ENCODE data around the gene MPL. TPM values are rescaled to one million over a fixed set of nuclear protein-coding genes. Genes with fewer than 3 reads are reported as not detected.

MPL gene
- total and polyA plus RNA-seq, 2 of the 13 experiments (the other 11 are each of a cell fraction or from before 2014, with no cell fraction given): not detected

GRCh38 chr1:43348343-43348808 lies 10.8 kb downstream of the MPL start (continued):
- no peak for TF ChIP-seq ZNF281 (CRISPR knock-in tag; IDR thresholded peaks at IDR 0.05; ENCODE audit: borderline replicate concordance)
- TF ChIP-seq EP300 (IDR thresholded peaks at IDR 0.05; ENCODE audit: low read depth in 2 of 2, low read length in 2 of 2): no peak
- no peak for TF ChIP-seq EP300 (CRISPR knock-in tag; IDR thresholded peaks at IDR 0.05; ENCODE audit: borderline replicate concordance)
- TF ChIP-seq ETV6 (CRISPR knock-in tag; conservative IDR thresholded peaks at IDR 0.05): no peak; the same call in 1 of the 2 replicates
- no peak for TF ChIP-seq ZFYVE20 (CRISPR knock-in tag; IDR thresholded peaks at IDR 0.05; ENCODE audit: borderline replicate concordance, low read depth)
- no peak for TF ChIP-seq ZBTB2 (CRISPR knock-in tag; IDR thresholded peaks at IDR 0.05; ENCODE audit: low read depth)
- no peak for TF ChIP-seq IKZF4 (CRISPR knock-in tag; IDR thresholded peaks at IDR 0.05; ENCODE audit: borderline replicate concordance, low read depth, not compliant biosample characterization)
- no peak for TF ChIP-seq HBP1 (CRISPR knock-in tag; IDR thresholded peaks at IDR 0.05; ENCODE audit: low read depth)
- no peak for TF ChIP-seq SNAPC5 (CRISPR knock-in tag; IDR thresholded peaks at IDR 0.05; ENCODE audit: borderline replicate concordance)
- TF ChIP-seq CHD2 (IDR thresholded peaks at IDR 0.05; ENCODE audit: low read depth, low read length): peak; percentile 53; the same call in 1 of the 2 replicates
- no peak for TF ChIP-seq PCBP2 (optimal IDR thresholded peaks at IDR 0.05; ENCODE audit: low read depth, low read length, poor library complexity, severe bottlenecking)
- no peak for TF ChIP-seq YEATS2 (CRISPR knock-in tag; IDR thresholded peaks at IDR 0.05; ENCODE audit: borderline replicate concordance)
- no peak for TF ChIP-seq ZNF451 (CRISPR knock-in tag; IDR thresholded peaks at IDR 0.05)
- TF ChIP-seq, protein P1, sequence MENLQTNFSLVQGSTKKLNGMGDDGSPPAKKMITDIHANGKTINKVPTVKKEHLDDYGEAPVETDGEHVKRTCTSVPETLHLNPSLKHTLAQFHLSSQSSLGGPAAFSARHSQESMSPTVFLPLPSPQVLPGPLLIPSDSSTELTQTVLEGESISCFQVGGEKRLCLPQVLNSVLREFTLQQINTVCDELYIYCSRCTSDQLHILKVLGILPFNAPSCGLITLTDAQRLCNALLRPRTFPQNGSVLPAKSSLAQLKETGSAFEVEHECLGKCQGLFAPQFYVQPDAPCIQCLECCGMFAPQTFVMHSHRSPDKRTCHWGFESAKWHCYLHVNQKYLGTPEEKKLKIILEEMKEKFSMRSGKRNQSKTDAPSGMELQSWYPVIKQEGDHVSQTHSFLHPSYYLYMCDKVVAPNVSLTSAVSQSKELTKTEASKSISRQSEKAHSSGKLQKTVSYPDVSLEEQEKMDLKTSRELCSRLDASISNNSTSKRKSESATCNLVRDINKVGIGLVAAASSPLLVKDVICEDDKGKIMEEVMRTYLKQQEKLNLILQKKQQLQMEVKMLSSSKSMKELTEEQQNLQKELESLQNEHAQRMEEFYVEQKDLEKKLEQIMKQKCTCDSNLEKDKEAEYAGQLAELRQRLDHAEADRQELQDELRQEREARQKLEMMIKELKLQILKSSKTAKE (CRISPR knock-in tag; IDR thresholded peaks at IDR 0.05; ENCODE audit: borderline replicate concordance): no peak
- TF ChIP-seq ZNF737 (CRISPR knock-in tag; IDR thresholded peaks at IDR 0.05; ENCODE audit: borderline replicate concordance): 0 out of 2 replicates have a peak, but pooled peaks have one; percentile 53
- TF ChIP-seq RBM22 (optimal IDR thresholded peaks at IDR 0.05; ENCODE audit: low read length): peak; percentile 61
- TF ChIP-seq, protein P2, sequence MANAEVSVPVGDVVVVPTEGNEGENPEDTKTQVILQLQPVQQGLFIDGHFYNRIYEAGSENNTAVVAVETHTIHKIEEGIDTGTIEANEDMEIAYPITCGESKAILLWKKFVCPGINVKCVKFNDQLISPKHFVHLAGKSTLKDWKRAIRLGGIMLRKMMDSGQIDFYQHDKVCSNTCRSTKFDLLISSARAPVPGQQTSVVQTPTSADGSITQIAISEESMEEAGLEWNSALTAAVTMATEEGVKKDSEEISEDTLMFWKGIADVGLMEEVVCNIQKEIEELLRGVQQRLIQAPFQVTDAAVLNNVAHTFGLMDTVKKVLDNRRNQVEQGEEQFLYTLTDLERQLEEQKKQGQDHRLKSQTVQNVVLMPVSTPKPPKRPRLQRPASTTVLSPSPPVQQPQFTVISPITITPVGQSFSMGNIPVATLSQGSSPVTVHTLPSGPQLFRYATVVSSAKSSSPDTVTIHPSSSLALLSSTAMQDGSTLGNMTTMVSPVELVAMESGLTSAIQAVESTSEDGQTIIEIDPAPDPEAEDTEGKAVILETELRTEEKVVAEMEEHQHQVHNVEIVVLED (CRISPR knock-in tag; IDR thresholded peaks at IDR 0.05; ENCODE audit: borderline replicate concordance): no peak
- no peak for TF ChIP-seq ZNF749 (CRISPR knock-in tag; IDR thresholded peaks at IDR 0.05; ENCODE audit: borderline replicate concordance)
- no peak for TF ChIP-seq ZNF207 (IDR thresholded peaks at IDR 0.05; ENCODE audit: borderline replicate concordance)

Data from HepG2 (cell line).